Measurements from ENCODE around the gene TMEM79.

The TMEM79 gene, protein sequence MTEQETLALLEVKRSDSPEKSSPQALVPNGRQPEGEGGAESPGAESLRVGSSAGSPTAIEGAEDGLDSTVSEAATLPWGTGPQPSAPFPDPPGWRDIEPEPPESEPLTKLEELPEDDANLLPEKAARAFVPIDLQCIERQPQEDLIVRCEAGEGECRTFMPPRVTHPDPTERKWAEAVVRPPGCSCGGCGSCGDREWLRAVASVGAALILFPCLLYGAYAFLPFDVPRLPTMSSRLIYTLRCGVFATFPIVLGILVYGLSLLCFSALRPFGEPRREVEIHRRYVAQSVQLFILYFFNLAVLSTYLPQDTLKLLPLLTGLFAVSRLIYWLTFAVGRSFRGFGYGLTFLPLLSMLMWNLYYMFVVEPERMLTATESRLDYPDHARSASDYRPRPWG

DNA sequence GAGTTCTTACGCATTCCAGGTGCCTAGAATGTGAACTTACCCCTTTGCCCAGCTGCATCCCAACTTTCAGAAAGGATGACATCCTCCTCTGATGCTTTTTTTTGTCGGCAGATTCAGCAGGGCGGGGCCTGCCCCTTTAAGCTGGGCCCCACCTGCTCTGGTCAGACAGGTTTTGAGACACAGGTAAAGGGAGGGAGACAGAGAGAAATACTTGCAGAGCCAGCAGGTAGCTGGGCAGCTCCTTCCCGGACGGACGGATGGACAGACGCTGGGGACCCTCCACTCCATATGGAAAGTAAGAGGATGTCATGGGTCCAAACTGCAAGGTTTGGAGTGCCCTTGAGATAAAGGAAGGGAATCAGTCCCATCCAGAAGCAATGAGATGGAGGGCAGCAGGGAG, at the start of gene TMEM79:
TMEM79 (plus strand) TSS at position 214 of the 400 bp plus-strand sequence. CDS start 902 bp downstream, outside the sequence.
- no peak for DNase-seq (ENCODE audit: low read depth in 2 of 2)

DNA sequence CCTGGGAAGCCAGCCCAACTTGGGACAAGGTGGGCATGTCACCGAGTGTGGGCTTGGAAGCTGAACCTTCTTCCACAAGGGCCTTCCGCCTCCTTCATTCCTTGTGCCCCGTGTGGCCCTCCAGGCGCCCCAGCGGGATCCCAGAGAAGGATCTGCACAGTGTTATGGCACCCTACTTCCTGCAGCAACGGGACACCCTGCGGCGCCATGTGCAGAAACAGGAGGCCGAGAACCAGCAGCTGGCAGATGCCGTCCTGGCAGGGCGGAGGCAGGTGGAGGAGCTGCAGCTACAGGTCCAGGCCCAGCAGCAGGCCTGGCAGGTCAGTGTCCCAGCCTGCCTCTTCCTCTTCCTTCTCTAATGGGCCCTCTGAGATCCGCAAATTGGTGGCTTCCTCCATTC, 48.0 kb upstream of the TMEM79 start:
- DNase-seq (ENCODE audit: low read depth in 2 of 2), result no peak

DNA sequence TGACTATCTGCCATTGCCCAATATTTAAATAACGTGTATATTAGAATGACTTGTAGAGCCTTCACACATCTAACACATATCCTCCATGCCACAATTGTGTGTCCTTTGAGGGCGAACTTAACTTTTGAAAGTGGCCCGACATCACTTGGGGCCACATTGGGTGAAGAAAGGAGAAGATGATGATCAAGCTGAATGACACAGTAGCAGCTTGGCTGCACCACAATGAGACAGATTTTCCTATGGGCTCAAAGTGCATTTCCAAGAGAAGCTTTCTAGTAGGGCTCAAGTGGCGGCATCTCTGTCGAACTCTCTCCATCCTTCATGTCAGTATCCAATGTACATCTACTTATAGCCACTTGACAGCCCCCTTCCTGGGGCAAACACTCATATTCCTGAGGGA, 45.9 kb upstream of the TMEM79 start:
- DNase-seq (ENCODE audit: low read depth in 2 of 2), result no peak

DNA sequence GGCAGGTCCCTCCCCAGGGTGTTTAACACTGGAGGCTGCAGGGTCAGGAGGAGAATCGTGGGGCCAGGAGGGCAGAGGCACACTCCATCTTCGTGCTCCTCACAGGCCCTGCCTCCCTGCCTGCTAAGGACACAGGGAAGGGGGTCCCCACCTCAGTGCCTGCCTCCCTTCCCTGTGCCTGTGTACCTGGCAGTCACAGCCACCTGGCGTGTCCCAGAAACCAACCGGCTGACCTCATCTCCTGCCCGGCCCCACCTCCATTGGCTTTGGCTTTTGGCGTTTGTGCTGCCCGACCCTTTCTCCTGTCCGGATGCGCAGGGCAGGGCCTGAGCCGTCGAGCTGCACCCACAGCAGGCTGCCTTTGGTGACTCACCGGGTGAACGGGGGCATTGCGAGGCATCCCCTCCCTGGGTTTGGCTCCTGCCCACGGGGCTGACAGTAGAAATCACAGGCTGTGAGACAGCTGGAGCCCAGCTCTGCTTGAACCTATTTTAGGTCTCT, 42.8 kb upstream of the TMEM79 start:
- no peak for DNase-seq (ENCODE audit: low read depth in 2 of 2)

DNA sequence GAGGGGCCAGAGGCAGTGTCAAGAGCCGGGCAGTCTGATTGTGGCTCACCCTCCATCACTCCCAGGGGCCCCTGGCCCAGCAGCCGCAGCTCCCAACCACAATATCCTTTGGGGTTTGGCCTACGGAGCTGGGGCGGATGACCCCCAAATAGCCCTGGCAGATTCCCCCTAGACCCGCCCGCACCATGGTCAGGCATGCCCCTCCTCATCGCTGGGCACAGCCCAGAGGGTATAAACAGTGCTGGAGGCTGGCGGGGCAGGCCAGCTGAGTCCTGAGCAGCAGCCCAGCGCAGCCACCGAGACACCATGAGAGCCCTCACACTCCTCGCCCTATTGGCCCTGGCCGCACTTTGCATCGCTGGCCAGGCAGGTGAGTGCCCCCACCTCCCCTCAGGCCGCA, 42.2 kb upstream of the TMEM79 start, which contains the start of gene BGLAP:
BGLAP (plus strand) TSS at position 259 of the 400 bp plus-strand sequence; CDS start at position 307, 48 bp downstream.
- DNase-seq (ENCODE audit: low read depth in 2 of 2), result no peak

DNA sequence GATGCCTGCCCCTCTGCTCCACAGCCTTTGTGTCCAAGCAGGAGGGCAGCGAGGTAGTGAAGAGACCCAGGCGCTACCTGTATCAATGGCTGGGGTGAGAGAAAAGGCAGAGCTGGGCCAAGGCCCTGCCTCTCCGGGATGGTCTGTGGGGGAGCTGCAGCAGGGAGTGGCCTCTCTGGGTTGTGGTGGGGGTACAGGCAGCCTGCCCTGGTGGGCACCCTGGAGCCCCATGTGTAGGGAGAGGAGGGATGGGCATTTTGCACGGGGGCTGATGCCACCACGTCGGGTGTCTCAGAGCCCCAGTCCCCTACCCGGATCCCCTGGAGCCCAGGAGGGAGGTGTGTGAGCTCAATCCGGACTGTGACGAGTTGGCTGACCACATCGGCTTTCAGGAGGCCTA, 41.4 kb upstream of the TMEM79 start:
- no peak for DNase-seq (ENCODE audit: low read depth in 2 of 2)

DNA sequence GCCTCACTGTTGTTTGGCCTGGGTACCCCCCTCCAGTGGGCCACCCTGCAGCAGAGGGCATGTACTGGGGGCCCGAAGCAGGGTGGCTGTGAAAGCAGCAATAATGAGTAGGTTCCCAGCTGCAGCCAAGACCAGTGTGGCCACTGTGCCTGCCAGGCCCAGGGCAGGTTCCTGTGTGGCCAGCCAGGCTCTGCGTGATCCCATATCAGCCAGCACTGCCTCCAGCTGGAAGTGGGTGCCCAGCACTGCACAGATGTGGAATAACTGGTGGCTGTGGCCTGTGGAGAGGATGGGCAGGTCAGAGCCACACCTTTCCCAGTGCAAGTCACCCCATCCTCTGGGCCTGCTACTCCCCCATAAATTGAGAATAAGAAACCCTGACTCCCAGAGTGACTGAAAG, 40.0 kb upstream of the TMEM79 start:
- no peak for DNase-seq (ENCODE audit: low read depth in 2 of 2)

DNA sequence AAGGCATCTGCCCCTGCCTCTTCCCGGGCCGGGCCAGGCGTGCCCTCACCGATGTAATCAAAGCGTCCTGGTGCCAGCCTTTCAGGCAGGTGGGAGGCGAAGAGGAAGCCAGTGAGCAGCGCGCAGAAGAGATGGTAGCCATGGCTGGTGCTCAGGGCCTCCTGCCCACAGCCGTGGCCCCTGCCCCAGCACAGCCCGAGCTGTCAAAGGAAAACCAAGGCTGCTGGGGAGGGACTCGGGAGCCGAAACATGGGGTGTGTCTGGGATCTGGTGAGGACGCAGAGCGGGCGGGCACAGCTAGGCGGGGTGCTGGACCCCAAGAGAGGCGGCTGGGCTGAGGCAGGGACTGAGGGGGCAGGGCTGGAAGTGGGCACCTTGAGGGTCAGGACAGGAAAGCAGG, 39.4 kb upstream of the TMEM79 start:
- no peak for DNase-seq (ENCODE audit: low read depth in 2 of 2)

DNA sequence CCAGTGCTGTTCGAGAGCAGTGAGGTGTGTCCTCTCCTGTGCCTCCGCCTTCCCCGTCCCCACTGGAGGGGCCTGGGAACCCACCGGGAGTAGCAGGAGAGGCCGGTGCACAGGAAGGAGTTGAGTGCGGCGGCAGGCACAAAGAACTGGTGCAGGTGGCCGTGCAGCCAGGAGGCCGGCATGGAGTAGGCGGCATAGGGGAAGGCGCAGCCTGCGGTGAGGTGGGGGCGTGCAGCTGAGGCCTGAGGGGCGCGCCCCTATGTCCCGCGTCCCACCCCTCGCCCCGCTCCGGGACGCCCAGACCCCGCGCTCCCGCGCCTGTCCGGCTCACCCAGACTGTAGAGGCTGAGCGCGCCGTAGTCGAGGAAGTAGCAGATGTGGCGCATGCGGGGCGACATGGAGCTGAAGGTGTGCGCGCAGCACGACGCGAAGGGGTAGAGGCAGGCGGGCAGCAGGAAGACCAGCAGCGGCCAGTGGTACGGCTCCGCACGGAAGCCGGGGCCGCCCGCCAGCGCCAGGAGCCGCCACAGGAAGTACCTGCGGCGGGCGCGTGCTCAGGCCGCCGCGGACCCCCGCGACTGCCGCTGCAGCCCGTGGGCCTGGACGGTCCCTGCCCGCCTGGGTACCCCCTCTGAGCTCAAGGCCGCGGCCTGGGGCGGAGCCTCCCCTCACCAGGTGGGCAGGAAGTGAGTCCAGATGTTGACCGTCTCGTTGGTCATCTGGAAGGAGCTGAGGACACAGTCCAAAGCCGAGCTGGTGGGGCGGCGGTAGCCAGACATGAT, 38.5 kb upstream of the TMEM79 start:
- no peak for DNase-seq (ENCODE audit: low read depth in 2 of 2)

DNA sequence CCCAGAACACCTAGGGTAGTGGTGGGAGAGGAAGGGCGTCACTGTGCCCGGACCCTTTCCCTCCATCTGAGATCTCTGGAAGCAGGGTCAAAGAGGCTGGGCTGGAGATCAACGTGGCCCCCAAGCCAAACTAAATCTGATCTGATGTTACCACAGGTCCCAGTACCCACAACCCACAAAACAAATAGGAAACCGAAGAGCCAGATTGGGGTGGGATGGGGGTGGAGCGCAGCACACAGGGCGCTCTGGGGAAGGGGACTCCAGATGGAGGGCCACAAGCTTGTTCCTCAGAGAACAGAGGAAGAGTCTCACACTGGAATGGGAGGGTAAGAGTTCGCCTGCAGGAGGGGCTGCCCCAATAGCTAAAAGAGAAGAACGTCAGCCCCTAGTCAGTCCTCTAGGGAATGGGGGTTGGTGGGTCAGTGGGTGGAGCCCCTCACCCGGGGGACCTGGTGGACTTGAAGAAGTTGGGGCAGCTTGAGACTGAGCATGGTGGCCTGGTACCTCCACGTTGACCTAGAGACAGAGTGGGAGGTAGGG, 37.8 kb upstream of the TMEM79 start:
- DNase-seq (ENCODE audit: low read depth in 2 of 2), result no peak

DNA sequence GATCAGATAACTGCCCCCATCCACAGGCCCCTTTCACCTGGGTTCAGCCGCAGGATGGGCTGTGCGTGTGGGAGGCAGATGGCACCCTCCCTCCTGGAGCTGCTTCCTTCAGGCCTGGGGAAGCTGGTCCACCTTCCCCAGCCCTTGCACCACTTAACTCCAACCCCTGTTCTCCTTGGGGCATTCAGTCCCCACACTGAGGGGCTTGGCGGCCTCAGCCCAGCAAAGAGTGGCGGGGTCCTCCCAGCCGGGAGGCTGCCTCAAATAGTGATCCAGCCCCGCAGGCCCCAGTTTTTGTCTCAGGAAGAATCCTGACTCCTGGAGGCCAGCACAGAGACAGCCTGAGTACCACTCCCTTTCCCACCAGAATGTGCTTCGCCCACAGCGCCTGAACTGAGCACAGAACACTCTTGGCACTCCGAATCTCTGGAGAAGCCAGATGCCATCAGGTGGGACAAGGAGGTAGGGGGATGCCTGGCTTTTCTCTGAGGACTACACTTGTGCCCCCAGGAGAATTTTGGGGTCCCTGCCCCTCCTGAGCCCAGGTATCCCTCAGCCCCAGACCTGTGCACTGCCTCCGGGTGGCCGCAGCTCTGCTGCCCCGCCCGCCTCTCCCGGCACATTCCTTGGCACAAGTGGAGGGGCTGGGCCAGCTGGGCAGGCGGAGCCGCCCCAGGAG, 37.2 kb upstream of the TMEM79 start:
- DNase-seq (ENCODE audit: low read depth in 2 of 2), result no peak

DNA sequence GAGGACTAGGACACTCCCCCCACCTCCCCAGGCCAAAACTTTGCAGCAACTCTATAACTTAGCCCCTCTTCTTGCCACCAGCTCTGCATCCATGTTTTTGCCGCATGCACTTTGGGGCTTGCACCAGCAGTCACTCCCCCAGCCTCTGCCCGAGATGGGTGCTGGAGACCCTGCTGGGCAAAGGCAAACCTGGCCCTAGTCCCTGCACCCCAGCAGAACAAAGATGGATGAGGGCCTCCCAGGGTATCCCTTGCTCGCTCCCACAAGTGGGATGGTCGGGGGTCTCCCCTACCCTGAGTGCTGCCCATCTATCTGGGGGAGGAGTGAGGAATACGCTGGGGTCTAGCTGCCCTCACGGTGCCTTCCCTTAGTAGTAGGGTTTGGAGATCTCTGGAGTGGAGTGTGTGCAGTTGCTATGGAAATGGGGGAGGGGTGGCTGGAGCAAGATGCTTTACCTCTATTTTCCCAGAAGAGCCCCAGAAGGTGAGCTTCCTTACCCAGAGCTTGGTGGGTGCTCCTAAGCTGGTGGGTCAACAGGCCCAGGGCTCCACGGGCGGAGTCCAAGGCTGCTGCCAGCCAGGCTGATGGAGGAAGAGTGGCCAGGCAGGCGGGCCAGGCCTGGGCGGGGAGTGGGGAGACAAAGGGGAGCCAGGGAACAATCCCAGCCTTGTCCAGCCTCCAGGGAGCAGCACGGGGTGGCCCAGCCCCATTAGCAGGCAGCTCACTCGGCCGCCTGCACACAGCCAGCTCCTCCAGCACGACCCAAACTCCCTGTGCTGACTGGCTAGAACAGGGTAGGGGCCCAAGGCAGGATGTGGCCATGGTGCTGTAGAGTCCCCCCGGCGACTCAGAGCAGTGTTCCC, 36.4 kb upstream of the TMEM79 start, which contains the start of gene PAQR6:
PAQR6 (minus strand) TSS at position 597 of the 863 bp plus-strand sequence. CDS start 1,325 bp downstream, outside the sequence.
- DNase-seq (ENCODE audit: low read depth in 2 of 2), result no peak

DNA sequence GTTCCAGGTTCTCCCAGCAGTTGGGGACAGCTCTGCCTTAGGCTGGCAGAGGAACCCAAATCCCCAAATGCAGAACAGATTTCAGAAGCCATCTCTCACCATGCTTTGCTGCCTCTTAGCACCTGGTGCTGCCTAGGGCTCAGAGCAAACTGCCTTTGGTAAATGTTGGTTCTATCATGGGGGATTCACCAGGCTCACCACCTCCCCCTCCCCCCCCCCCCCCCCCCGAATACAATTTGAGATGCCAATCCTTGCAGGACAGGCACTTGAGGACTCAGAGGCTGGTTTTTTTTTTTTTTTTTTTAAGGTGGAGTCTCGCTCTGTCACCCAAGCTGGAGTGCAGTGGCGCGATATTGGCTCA, 35.8 kb upstream of the TMEM79 start:
- no peak for DNase-seq (ENCODE audit: low read depth in 2 of 2)

DNA sequence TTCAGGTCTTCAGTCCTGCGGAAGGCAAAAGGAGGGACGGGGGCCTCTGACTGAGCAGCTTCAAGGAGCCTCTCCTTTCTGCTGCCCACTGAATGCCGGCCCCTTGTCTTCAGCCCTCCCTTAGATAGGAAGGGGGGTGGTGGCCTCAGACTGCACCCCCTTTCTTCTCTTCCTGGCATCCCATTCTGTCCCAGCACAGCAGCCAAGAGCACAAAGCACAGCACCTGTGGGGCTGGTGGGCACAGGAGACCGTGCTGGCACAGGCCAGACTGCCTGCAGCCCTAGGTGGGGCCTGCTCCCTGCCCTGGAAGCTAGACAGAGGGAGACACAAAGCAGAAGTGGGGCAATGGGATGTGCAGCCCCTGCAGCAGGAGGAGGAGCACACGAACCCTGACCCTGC, 34.5 kb upstream of the TMEM79 start:
- DNase-seq (ENCODE audit: low read depth in 2 of 2), result no peak

DNA sequence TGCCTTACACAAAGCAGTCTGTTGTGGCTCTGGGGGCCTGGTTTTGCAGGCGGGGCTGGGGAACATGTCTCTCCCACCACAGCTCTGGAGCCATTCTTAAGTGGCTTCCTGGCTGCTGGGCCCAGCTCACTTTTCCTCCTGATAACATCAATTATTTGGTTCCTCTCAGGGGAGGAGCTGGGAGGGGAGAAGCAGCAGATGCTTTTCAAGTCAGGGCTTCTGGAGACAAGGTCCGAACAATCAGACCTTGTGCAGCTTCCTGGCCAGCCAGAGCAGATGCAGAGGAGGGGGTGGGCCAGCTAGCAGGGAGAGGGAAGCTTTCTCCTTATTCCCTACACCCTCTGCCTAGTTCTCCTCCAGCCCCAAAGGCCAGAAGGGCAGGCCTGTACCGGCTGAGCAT, 32.6 kb upstream of the TMEM79 start:
- no peak for DNase-seq (ENCODE audit: low read depth in 2 of 2)

DNA sequence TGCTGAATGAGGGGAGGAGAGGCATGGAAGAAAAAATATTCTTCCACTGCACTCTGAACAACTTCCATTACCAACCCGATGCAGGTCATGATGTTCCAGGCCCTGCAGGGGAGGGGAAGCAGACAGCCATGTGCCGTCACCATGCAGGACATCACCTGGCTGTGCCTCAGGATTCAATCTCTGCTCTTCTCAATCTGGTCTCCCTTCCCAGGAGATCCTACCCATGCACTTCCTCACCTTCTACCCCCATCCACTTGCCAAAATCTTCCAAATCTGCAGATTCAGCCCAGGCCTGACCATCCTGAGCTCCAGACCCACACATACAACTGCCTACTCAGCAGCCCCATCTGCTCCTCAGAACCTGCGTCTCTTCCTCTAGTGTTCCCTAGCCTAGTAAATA, 30.5 kb upstream of the TMEM79 start:
- DNase-seq (ENCODE audit: low read depth in 2 of 2), result no peak

DNA sequence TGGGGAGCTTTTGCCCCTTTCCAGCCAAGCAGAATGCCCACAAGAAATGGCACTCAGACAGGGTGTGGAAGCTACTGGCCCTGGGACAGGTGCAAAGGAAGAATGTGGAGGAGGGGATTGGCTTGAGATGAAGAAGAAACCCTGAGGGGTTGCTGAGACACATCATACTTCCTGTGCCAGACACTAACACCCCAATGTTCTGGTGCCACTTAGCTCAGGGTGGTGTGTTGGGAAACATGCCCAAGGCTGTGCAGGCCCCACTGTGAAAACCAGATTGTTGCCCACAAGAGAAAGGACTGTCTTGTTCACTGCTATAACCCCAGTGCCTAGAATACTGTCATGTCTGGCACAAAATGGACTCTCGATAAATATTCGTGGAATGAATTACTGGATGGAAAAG, 26.4 kb upstream of the TMEM79 start:
- no peak for DNase-seq (ENCODE audit: low read depth in 2 of 2)

DNA sequence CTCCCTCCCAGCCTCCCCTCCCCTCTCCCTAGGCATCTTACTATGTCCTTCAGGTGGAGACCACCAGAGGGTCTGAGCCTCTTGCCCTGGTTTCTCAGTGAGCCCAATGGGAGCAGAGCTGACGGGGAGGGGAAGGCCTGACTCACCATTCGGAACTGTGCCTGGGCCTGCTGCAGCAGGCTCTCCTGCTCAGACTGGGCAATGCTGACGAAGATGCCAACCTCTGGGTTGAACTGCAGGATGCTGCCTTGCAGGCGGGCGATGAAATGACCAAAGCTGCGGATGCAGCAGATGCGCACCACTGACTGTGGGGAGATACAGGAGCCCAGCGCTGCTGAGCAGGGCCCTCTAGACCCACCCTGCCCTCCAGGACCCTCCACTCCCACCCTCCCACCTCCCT, 25.3 kb upstream of the TMEM79 start:
- no peak for DNase-seq (ENCODE audit: low read depth in 2 of 2)

DNA sequence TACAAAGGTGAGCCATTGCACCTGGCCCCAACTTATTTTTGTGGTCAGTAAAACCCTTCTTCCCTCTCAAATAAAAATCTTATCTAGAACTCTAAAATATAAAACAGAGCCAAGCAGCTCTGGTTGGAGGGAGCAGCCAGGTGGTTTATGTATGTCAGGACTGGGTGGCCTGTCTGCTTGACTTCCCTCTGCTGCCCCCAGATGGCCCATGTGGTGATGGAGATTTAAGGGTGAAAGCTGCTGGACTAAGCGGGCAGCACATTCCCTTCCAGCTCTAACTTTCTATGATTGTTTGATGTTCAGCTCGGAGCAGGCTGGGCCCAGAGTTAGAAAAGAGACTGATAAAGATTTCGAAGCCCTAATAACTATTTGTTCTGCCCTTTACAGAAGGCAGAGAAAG, 24.3 kb upstream of the TMEM79 start:
- no peak for DNase-seq (ENCODE audit: low read depth in 2 of 2)

DNA sequence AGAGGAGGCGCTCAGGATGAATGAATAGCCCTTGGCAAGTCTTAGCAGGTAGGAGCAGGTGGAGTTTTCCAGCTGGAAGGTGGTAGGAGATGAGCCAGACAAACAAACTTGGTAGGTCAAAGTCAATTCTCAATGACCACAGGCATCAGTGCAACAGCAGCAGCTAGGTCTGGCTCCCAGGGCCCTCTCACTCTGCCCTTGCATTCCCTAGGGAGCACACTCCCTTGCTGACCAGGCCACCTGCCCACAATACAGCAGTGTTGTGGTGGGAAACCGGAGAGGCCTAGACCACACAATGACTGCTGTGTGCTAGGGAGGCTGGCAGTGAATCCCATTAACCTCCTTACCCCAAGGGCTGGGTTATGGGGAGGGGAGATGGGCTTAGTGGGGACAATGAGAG, 23.2 kb upstream of the TMEM79 start:
- DNase-seq (ENCODE audit: low read depth in 2 of 2), result no peak

All from stimulated activated CD4-positive, alpha-beta T cell treated with anti-CD3 and anti-CD28 coated beads, Interleukin-1b, Interleukin-23, amount 100 ng/mL, for 1 hour (primary cell).